Fibroblast of pulmonary artery (primary cell): ENCODE data around the gene XRCC3.
"Not testable (repeated sequence)": the region's sequence is repeated elsewhere in the genome, so short reads cannot be mapped to it uniquely, and the experiment has no call there.

ENCODE experiments used
- DNase-seq: peaks from one replicate; pipeline ENCODE4 v3.0.0-alpha.2; 2010; ENCODE audit warnings: low read depth
- H3K4me3 ChIP-seq: replicated peaks from 2 replicates; pipeline ENCODE4 v1.5.1; 2011; ENCODE audit warnings: low read depth, mild to moderate bottlenecking, control low read depth, low read length, moderate library complexity
- CTCF ChIP-seq: IDR thresholded peaks from 2 replicates; pipeline ENCODE4 v1.5.1; 2011; ENCODE audit warnings: mild to moderate bottlenecking, control low read depth, low read length, inconsistent platforms; ENCODE audit errors: missing control alignments

XRCC3 gene

DNA sequence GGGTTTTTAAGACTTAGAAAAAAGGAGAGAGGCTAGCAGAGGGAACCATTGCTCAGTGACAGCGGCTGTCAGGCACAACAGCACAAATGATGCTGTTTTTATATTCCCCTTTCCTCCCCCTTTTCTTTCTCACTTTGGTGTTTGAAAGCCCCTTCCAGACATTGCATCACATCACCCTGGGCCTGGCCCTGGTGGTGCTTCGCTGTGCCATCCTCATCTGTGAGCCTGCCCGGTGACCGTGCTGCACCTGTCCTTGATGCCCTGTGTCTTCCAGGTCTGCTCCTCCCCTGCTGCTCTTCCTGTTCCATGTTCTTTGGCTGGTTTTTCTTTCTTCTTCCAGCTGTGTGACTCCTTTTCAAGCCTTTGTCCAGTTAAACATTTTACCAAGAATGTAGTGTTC is 61.4 kb downstream of the XRCC3 start:
- H3K4me3 ChIP-seq = no peak overlapping the region
- TF ChIP-seq CTCF = no peak
- DNase-seq = no peak

DNA sequence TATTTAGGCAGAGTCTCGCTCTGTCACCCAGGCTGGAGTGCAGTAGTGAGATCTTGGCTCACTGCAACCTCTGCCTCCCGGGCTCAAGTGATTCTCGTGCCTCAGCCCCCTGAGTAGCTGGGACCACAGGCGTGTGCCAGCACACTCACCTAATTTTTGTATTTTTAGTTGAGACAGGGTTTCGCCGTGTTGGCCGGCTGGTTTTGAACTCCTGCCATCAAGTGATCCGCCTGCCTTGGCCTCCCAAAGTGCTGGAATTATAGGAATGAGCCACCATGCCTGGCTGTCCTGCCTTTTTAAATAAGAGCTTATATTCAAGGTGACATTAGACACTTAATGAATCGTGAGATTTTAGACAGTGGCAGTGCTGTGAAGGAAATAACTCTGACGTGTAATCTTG is 61.9 kb downstream of the XRCC3 start:
- H3K4me3 ChIP-seq, DNase-seq: not testable (repeated sequence)

DNA sequence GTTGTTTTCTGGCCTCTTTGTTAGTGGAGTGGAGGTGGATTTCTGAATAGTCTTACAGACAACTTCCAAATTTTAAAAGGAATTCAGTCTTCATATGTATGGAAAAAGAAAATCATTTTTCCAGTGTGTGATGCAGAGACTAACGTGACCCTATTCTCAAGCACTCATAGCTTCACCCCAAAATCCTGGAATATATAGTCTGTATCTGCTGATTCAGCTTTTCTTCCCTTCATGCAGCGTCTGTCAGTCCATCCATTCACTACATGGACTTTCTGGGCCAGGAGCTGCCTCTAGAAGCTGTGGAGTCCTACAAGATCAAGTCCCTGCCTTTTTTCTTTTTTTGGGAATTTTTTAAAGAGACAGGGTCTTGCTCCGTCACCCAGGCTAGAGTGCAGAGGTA is 62.4 kb downstream of the XRCC3 start:
- no peak for DNase-seq
- no peak overlapping the region for H3K4me3 ChIP-seq
- TF ChIP-seq CTCF = no peak

DNA sequence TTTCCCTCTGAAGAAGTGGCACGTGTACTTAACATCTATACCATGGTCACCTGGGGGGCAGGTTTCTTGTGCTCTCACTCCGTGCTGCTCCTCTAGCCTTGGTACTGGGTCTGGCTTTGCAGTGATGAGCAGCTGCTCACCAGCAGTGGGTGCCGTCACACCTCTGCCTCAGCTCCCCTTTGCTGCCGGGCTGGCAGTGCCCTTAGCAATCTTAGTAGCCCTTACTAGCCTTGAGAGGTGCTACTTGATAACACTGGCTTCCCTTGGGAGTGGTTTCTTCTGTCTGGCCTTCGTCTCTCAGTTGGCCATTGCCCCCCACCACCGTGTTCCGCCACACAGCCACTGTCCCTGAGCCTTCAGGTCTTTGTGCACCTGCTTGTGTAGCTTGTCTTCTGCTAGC is 63.7 kb downstream of the XRCC3 start:
- TF ChIP-seq CTCF = no peak
- DNase-seq = no peak
- H3K4me3 ChIP-seq = no peak overlapping the region

DNA sequence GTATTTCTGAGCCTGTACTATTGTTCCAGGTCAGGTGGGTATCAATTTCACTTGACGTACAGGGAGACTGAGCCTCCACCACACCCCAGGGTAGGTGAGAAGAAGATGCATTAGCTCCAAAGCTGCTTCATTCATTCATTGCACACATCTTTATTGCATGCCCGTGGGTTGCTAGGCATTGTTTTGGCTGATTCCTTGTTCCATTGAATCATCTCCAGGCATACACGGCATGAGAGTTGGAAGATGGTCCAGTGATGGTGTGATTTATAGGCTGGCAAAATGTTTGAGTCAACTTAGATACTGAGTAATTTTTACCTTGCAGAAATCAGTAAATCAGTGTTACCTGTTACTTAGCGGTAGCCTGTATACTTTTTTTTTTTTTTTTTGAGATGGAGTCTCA is 65.0 kb downstream of the XRCC3 start:
- no peak for DNase-seq
- TF ChIP-seq CTCF = no peak
- no peak overlapping the region for H3K4me3 ChIP-seq

GRCh38 chr14:103649001-103649400 is 66.2 kb downstream of the XRCC3 start:
- no peak for DNase-seq
- TF ChIP-seq CTCF = no peak
- H3K4me3 ChIP-seq = no peak overlapping the region
